Measurements from ENCODE around the gene GSG1L. TPM values are rescaled to one million over a fixed set of nuclear protein-coding genes. Genes with fewer than 3 reads are reported as not detected.

GSG1L gene
- total RNA-seq, 1 donor: under 0.01 TPM

DNA sequence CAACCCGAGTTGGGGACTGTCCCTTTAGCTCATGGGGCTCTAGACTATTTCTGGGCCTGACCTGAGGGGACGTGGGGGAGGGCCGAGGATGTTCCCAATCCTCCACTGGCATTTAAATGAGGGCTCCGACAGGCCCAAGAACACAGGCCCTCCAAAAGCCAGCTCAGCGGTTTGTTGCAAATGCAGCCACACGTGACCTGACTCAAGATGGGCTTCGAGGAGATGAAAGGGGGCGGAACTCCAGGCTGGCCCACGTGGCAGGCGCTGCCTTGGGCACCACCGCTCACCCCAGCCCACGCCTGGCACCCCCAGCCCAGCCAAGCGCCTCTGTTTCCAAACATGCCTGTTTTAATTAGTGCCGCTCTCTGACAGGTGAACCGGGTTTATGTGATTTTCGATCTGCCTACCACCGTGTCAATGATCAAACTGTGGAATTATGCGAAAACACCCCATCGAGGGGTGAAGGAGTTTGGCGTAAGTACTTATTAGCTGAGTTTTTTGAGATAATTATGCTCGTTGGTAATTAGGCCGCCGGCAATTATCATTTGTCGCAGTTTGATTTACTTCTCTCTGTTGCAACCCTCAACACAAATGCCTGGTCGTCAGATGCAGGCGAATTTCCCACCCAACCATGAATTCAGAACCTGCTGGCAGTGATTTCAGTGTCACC lies 286.8 kb downstream of the GSG1L start:
- Histone ChIP-seq H3K4me1 (ENCODE audit: insufficient read depth, low read length) (no peaks in the 10 kb centered on the region), H3K4me3 (ENCODE audit: low read length) (no peak overlapping the region), H3K27me3 (ENCODE audit: insufficient read depth, low read length) (no peaks in the 10 kb centered on the region), H3K9me3 (ENCODE audit: low read depth, low read length) (no peaks in the 10 kb centered on the region)

DNA sequence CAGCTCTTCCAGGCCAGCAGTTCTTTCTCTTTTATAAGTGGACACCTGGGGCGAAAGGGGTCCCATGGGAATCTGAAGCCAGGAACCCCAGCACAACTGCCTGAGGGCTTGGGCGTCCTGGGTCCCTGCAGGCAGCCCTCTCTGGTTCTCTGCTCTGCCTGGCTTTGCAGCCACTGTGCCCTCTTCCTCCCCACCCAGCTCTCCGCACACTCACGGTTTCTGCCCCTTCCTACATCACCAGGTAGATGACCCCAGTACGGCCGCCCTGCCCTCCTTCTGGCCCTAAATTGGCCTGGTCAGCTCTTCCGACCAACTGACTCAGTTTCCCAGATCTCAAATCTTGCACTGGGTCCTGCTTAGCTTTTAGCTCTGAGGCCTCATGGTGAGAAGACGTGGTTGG lies 288.3 kb downstream of the GSG1L start:
- Histone ChIP-seq H3K4me3 (ENCODE audit: low read length) (no peak overlapping the region), H3K9me3 (ENCODE audit: low read depth, low read length) (no peaks in the 10 kb centered on the region), H3K27me3 (ENCODE audit: insufficient read depth, low read length) (no peaks in the 10 kb centered on the region), H3K4me1 (ENCODE audit: insufficient read depth, low read length) (no peaks in the 10 kb centered on the region)

DNA sequence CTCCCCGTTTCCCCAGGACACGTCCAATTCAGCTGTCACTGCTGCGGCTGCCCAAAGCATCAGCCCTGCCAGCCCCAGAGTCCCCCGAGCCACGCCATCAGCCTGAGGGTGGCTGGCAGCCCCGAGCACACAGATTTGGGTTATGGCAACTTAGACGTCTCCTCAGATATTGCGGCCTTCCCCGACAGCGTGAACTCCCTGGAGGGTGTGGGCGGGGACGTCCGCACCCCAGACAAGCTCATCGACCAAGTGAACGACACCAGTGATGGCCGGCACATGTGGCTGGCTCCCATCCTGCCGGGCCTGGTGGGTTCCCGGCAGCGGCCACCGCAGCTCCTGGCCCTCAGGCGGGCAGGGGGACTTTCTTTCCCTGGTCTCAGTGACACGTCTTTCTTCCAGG lies 288.7 kb downstream of the GSG1L start:
- no peaks in the 10 kb centered on the region for H3K27me3 ChIP-seq (ENCODE audit: insufficient read depth, low read length)
- H3K4me1 ChIP-seq (ENCODE audit: insufficient read depth, low read length): no peaks in the 10 kb centered on the region
- no peaks in the 10 kb centered on the region for H3K9me3 ChIP-seq (ENCODE audit: low read depth, low read length)
- H3K4me3 ChIP-seq (ENCODE audit: low read length): no peak overlapping the region

DNA sequence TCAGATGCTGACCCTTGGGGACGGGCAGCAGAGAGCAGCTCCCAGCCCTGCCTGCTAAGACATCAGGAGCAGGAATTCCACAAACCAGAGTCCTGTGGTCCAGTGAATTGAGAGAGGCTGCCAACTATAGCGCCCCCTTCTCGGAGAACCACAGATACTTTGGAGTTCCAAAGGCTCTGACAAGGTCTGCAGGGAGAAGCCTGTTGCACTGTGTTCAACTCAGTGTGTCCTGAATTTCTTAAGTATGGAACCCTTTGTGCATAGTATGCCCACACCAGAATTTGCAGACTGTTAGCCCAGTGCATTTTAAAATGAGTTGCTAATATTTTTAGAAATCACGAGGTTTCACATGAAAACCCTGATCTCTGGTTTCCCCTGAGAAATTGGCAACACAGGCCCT lies 290.2 kb downstream of the GSG1L start:
- no peak overlapping the region for H3K4me3 ChIP-seq (ENCODE audit: low read length)
- H3K4me1 ChIP-seq (ENCODE audit: insufficient read depth, low read length): no peaks in the 10 kb centered on the region
- H3K27me3 ChIP-seq (ENCODE audit: insufficient read depth, low read length): no peaks in the 10 kb centered on the region
- H3K9me3 ChIP-seq (ENCODE audit: low read depth, low read length): no peaks in the 10 kb centered on the region

DNA sequence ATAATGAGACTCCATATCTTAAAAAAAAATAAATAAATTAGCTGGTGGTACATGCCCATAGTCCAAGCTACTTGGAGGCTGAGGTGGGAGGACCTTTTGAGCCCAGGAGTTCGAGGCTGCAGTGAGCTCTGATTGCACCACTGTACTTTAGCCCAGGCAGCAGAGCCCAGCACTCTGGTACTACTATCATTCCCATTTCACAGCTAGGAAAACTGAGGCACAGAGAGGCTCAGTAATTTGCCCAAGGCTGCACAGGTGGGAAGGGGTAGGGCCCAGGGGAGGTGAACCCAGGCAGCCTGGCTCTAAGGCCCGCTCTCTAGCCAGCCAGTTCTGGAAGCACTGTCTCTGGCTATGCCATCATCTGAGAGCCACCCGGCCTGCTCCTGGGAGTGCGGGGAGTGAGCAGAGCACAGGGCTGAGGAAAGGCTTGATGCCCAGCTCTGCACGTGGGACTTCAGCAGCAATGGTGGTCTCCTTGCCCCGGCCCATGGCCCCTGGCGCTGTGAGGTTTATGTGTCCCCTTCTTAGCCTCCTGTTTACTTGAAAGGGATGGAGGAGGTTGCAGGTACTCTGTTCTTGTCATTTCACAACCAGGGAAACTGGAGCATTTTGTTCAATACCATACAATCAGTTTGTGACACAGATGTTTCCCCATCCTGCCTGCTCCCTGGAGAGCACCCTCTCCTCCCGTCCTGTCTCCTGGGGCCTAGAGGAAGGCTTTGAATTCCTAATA lies 291.3 kb downstream of the GSG1L start:
- Histone ChIP-seq H3K4me1 (ENCODE audit: insufficient read depth, low read length) (no peaks in the 10 kb centered on the region), H3K9me3 (ENCODE audit: low read depth, low read length) (no peaks in the 10 kb centered on the region), H3K27me3 (ENCODE audit: insufficient read depth, low read length) (no peaks in the 10 kb centered on the region), H3K4me3 (ENCODE audit: low read length) (no peak overlapping the region)

DNA sequence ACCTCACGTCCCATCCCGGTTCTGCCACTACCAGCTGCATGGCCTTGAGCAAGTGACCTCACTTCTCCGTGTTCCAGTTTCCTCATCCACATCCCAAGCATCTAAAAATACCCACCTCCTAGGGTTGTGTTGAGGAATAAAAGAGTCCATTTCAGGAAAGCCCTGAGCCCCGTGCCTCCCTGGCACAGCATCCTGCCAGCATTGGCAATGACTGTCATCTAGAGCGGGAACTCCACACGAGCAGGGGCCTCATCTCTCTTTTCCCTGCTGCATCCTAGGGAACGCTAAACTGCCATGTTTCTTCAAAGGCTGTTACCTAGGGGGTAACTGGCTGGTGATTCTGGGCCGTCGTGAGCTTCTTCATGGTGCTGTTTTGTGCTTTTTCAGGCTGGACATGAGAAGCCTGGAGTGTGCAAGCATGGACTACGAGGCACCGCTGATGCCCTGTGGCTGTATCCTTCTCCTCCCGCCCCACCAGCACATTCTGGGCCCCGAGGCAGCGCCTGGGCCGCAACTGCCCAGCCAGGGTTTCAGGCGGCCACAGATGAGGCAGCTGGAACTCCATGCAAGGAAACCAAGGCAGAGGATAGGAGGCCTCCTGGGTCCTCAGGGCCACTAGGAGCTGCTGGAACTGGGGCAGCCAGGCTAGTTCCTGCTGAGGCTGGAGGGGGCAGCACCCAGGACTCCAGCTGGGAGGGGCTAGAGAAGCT lies 292.2 kb downstream of the GSG1L start:
- Histone ChIP-seq H3K27me3 (ENCODE audit: insufficient read depth, low read length) (no peaks in the 10 kb centered on the region), H3K4me1 (ENCODE audit: insufficient read depth, low read length) (no peaks in the 10 kb centered on the region)

DNA sequence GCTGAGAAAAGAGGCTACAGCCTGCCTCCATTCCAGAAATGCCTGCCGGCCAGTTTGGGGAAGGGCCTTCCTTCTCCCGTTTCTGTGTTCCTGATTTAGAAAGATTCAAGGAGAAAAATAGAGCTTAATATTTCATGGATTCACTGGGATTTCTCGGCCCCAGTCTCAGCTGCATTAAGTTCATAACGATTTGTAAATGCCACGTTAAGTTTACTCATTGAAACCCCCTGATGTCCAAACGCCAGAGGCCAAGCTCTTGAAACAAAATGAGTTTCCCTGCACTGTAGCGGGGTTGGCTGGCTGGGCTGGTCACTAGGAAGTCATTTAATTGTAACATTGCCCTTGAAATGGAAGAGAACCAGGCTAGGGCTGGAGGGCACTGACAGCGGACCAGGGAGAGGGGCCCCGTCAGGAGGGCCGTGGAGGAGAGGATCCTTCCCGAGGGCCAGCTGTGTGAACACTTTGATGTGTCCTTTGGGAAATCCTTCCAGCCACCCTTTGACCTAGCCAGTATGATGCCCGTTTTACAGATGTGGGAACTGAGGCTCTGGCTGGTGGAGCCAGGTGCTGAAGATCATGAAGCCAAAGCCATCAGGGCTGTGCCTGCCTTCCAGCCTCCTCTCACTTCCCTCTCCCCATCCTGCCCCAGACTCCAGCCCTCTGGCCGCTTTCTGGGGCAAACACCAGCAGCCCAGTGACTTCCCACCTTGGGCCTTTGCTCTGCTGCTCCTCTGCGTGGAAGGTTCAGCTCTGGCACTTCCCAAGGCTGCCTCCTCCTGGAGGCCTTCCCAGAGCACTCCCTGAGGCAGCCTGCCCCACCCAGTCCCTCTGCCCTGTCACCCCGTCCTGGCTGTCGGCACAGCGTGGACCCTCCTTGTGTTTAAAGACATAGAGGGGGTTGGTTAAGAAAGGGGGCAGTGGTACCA lies 293.0 kb downstream of the GSG1L start:
- Histone ChIP-seq H3K9me3 (ENCODE audit: low read depth, low read length) (no peaks in the 10 kb centered on the region), H3K27me3 (ENCODE audit: insufficient read depth, low read length) (no peaks in the 10 kb centered on the region), H3K4me3 (ENCODE audit: low read length) (no peak overlapping the region), H3K4me1 (ENCODE audit: insufficient read depth, low read length) (no peaks in the 10 kb centered on the region)

More for the DNA sequence above, 292.2 kb downstream of the GSG1L start:
- H3K4me3 ChIP-seq (ENCODE audit: low read length): no peak overlapping the region
- no peaks in the 10 kb centered on the region for H3K9me3 ChIP-seq (ENCODE audit: low read depth, low read length)

DNA sequence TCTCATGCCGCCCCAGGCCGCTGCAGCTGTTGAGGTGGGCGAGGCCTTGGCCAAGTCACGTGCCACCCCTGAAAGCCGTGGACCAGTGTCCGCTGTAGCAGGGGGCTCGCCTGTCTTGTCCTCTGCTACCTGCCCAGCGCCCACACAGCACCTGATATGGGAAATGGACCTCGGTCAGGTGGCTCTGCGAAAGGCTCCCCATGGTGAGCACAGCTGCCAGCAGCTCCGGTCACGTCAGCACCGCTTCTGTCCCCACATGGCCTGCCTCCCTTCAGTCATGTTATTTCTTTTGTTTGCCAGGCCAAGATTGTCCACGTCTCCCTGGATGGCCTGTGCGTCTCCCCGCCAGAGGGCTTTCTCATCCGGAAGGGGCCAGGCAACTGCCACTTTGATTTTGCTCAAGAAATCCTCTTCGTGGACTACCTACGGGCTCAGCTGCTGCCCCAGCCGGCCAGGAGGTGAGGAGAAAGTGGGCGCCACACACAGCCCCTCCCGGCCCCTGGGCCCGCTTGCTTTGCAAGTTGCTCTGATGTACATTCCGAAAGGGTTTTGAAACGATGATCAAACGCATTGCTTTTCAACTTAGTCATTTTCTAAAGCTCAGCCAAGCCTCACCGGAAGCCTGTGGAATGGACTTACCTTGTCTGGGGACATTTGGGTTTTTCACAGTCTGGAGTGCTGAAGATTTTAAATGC lies 293.8 kb downstream of the GSG1L start:
- no peaks in the 10 kb centered on the region for H3K9me3 ChIP-seq (ENCODE audit: low read depth, low read length)
- H3K27me3 ChIP-seq (ENCODE audit: insufficient read depth, low read length): no peaks in the 10 kb centered on the region
- no peak overlapping the region for H3K4me3 ChIP-seq (ENCODE audit: low read length)
- H3K4me1 ChIP-seq (ENCODE audit: insufficient read depth, low read length): no peaks in the 10 kb centered on the region

DNA sequence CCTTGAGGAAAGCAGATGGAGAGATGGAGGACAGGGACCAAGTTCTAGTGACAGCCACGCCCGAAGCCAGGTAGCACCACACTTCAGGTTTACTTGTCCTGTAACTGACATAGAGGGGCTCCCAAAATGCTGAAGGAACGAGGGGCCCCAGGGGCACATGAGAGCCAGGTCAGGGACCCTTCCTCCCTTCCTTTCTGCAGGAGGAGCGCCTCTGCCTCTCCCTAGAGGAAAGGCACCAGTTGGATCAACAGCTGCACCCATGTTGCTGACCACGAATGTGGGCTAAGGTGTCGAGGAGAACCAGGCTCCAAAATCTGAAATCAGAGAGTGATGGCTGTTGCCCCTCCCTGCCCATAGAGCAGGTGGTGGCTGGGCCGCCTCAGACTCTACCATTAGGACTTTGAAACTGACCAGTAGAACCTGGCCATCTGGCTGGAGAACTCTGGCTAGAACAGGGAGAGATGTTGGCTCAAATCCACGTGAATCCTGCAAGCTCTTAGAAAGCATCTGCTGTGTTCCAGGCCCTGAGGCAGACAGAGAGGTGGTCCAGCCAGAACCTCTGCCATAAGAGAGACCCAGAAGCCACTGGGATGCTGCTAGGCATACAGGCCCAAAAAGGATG lies 294.8 kb downstream of the GSG1L start:
- Histone ChIP-seq H3K4me3 (ENCODE audit: low read length) (no peak overlapping the region), H3K9me3 (ENCODE audit: low read depth, low read length) (no peaks in the 10 kb centered on the region), H3K27me3 (ENCODE audit: insufficient read depth, low read length) (no peaks in the 10 kb centered on the region), H3K4me1 (ENCODE audit: insufficient read depth, low read length) (no peaks in the 10 kb centered on the region)

DNA sequence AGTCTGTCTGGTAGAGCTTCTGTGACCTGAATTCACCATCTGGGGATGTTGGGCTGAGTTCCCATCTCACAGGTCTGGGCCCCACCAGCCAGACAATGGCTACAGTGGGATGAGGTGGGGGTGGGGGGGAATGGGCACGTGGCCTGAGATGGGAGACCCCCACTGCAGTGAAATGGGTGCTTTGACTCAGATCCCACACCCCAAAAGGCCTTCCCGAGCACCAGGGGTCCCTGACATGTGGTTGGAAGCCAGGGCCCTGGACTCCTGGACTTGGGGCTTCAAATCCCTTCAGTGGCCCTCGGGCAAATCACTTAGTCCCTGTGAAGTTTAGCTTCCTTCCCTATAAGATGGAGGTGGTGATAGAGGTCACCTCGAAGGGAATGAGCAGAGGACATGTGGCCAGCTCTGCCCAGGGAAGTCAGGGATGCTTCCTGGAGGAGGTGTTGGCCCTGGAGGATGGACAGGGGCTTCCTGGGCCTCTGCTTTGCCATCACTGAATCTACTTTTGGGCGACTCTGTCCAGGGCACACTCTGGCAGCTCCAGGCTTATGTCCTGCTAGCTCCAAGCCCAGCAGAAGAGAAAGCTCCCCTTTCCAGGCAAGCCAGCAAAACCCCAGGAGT lies 295.4 kb downstream of the GSG1L start:
- H3K4me3 ChIP-seq (ENCODE audit: low read length): no peak overlapping the region

DNA sequence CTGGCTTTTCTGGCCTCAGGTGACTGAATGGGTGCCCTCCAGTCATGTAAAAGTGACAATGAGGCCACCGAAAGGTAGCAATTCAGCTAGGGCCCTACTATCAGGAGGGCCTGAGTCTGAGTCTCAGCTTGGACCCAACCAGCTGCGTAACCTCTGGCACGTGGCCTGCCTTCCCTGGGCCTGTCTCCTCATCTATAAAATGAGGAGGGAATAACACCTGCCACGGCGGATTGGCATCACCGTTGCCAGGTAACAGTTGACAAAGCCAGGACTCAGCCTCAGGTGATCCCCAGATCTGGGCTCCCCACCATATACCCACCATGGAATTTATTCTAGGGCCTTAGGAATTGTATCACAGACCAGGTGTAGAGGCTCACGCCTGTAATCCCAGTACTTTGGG lies 296.4 kb downstream of the GSG1L start:
- no peaks in the 10 kb centered on the region for H3K9me3 ChIP-seq (ENCODE audit: low read depth, low read length)
- H3K4me1 ChIP-seq (ENCODE audit: insufficient read depth, low read length): no peaks in the 10 kb centered on the region
- no peaks in the 10 kb centered on the region for H3K27me3 ChIP-seq (ENCODE audit: insufficient read depth, low read length)
- H3K4me3 ChIP-seq (ENCODE audit: low read length): no peak overlapping the region

More for the DNA sequence above, 295.4 kb downstream of the GSG1L start:
- no peaks in the 10 kb centered on the region for H3K4me1 ChIP-seq (ENCODE audit: insufficient read depth, low read length)
- H3K27me3 ChIP-seq (ENCODE audit: insufficient read depth, low read length): no peaks in the 10 kb centered on the region
- no peaks in the 10 kb centered on the region for H3K9me3 ChIP-seq (ENCODE audit: low read depth, low read length)

DNA sequence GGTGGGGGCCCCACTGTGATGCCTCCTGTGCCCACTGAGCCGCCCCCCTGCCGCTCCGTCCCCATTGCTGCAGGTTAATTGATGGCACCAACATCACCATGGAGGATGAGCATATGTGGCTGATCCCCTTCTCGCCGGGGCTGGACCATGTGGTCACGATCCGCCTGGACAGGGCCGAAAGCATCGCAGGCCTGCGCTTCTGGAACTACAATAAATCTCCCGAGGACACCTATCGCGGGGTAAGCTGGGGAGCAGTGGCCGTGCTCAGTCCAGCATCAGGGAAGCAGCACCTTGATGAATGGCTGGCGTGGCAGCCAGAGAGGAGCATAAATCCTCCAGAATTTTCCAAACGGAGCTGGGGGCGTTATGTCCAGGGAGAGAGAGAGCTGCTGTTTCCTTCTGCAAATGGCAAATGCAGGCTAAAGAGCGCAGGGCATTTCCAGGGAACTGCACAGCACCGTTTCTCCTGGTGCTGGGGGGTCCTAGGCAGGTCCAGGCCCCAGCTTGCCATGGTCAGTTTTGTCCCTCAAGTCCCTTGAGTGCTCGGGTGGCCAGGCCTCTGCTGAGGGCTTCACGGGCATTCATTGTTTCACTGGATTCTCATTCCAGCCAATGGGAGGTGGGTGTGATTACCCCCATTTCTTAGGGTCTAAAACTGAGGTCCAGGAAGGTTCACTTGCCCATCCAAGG lies 297.1 kb downstream of the GSG1L start:
- H3K4me3 ChIP-seq (ENCODE audit: low read length): no peak overlapping the region
- H3K9me3 ChIP-seq (ENCODE audit: low read depth, low read length): no peaks in the 10 kb centered on the region
- H3K27me3 ChIP-seq (ENCODE audit: insufficient read depth, low read length): no peaks in the 10 kb centered on the region
- H3K4me1 ChIP-seq (ENCODE audit: insufficient read depth, low read length): no peaks in the 10 kb centered on the region
